Prostate gland (tissue), 2 donors: ENCODE data around the gene ADAMTS13. TPM values are rescaled to one million over a fixed set of nuclear protein-coding genes. Genes with fewer than 3 reads are reported as not detected.
A peak's percentile ranks its signal among the peaks of the same experiment; 100 is the strongest.

Experiments used
- DNase-seq: peaks from one replicate; pipeline ENCODE4 v3.0.0-alpha.2; 2019; ENCODE audit warnings: low spot score
- H3K27ac ChIP-seq, 2 donors: fragments of 200-600 bp; sonication (generic); 2 replicates each; pipeline ENCODE4 v1.5.1; 2017 to 2019
- H3K27me3 ChIP-seq: fragments of 200-600 bp; sonication (generic); replicated peaks from 2 replicates; pipeline ENCODE4 v1.5.1; 2019; ENCODE audit not compliant: insufficient read depth
- H3K36me3 ChIP-seq, 2 donors: fragments of 200-600 bp; sonication (generic); 1 replicate in 1 of 2; 2 replicates in 1 of 2; pipeline versions ENCODE4 v1.5.1 to v1.8.1; 2017 to 2019
- H3K4me1 ChIP-seq: fragments of 200-600 bp; sonication (generic); replicated peaks from 2 replicates; pipeline ENCODE4 v1.5.1; 2019
- H3K4me3 ChIP-seq, 2 donors: fragments of 200-600 bp; sonication (generic); 2 replicates each; pipeline ENCODE4 v1.5.1; 2017 to 2019
- H3K9me3 ChIP-seq: fragments of 200-600 bp; sonication (generic); 2 replicates; pipeline ENCODE4 v1.5.1; 2017
- POLR2A ChIP-seq: fragments of 450-650 bp; IDR thresholded peaks from one replicate; pipeline ENCODE4 v1.6.1; 2016; ENCODE audit warnings: antibody characterized with exemption, mild to moderate bottlenecking
- POLR2AphosphoS5 ChIP-seq: sonication (generic); formaldehyde crosslinking; IDR thresholded peaks from one replicate; pipeline ENCODE4 v1.6.1; 2017; ENCODE audit warnings: antibody characterized with exemption
- WGBS: methylation state at CpG from one replicate; pipeline ENCODE4 v1.1.5; 2018; 5-methylcytosine and 5-hydroxymethylcytosine counted together
- intact Hi-C: fragments of 100-400 bp; cut with DNase I; formaldehyde crosslinking; loops from one replicate; pipeline ENCODE4 v1.14.2; 2022
- total RNA-seq, 2 donors: library from RNA; depleted of rRNA; stranded (reverse); fragments of >200 nt; gene quantifications; one replicate each; pipeline ENCODE4 v1.1.0, GENCODE V29; 2016
- TF ChIP-seq, protein P1 (sequence below), 4 experiments: fragments of 200-600 bp in 2 of 4; fragments of 450-650 bp in 2 of 4; sonication (generic) in 2 of 4; IDR thresholded peaks; 1 replicate in 3 of 4; 2 replicates in 1 of 4; pipeline ENCODE4 v1.5.1; 2016 to 2019; ENCODE audit warnings: antibody characterized with exemption in 4 of 4, mild to moderate bottlenecking in 2 of 4, moderate library complexity in 2 of 4

Gene ADAMTS13
- total RNA-seq, 2 donors from 2014 or later: 2.8 to 8.1 TPM

DNA sequence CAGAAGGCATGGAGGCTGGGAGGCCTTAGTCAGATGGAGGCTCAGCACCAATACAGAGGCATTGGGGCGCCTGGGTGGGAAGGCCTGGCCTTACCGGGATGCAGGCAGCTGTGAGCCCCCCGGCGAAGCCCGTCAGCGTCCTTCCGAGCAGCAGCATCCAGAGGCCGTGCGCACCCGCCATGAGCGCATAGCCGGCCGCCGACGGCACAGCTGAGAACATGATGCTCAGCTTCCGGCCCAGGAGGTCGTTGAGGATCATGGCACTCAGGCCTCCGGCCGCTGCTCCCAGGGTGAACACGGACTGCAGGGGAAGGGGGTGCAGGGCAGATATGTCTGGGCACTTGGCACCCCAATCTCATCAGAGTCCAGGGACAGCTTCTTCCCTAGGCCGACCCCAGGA is 54.8 kb downstream of the ADAMTS13 start:
- H3K4me1 ChIP-seq: no peaks in the 10 kb centered on the region
- 95% methylated on average over 18 of the region's 21 CpGs for WGBS
- H3K9me3 ChIP-seq: no peaks in the 10 kb centered on the region
- no peaks in the 10 kb centered on the region for H3K27me3 ChIP-seq
- H3K27ac ChIP-seq: no peak overlapping the region
- H3K36me3 ChIP-seq: no peaks in the 10 kb centered on the region
- TF ChIP-seq POLR2A: no peak
- TF ChIP-seq, protein P1, sequence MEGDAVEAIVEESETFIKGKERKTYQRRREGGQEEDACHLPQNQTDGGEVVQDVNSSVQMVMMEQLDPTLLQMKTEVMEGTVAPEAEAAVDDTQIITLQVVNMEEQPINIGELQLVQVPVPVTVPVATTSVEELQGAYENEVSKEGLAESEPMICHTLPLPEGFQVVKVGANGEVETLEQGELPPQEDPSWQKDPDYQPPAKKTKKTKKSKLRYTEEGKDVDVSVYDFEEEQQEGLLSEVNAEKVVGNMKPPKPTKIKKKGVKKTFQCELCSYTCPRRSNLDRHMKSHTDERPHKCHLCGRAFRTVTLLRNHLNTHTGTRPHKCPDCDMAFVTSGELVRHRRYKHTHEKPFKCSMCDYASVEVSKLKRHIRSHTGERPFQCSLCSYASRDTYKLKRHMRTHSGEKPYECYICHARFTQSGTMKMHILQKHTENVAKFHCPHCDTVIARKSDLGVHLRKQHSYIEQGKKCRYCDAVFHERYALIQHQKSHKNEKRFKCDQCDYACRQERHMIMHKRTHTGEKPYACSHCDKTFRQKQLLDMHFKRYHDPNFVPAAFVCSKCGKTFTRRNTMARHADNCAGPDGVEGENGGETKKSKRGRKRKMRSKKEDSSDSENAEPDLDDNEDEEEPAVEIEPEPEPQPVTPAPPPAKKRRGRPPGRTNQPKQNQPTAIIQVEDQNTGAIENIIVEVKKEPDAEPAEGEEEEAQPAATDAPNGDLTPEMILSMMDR (IDR thresholded peaks at IDR 0.05): no peak
- no peak for TF ChIP-seq POLR2AphosphoS5
- DNase-seq: no peak
- intact Hi-C loops: no loop called here
- H3K4me3 ChIP-seq: no peak overlapping the region

DNA sequence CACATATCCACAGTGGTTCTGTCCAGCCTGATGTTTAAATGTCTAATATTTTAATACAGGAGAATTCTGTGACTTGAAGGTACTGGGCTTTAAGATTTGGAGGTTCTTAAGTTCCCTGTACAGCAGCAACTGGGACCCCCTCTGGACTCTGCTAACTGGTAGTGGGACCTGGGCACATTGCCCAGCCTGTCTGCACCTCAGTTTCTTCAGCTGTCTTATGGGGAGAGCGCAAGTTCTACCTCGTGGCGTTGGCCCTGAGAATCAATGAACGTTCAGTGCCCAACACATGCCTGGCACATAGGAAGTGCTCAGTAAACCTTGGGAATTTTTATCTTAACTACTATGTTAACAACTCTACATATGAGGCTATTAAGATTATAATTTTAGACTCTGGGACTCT is 55.3 kb downstream of the ADAMTS13 start:
- H3K27ac ChIP-seq: no peak overlapping the region
- no peaks in the 10 kb centered on the region for H3K27me3 ChIP-seq
- intact Hi-C loops: no loop called here
- no peak overlapping the region for H3K4me3 ChIP-seq
- H3K36me3 ChIP-seq: no peaks in the 10 kb centered on the region
- DNase-seq: no peak
- no peaks in the 10 kb centered on the region for H3K9me3 ChIP-seq
- WGBS: 87% methylated on average over 4 of the region's 4 CpGs
- TF ChIP-seq, protein P1 (IDR thresholded peaks at IDR 0.05): no peak
- TF ChIP-seq POLR2A (no peak), POLR2AphosphoS5 (no peak)
- H3K4me1 ChIP-seq: no peaks in the 10 kb centered on the region

DNA sequence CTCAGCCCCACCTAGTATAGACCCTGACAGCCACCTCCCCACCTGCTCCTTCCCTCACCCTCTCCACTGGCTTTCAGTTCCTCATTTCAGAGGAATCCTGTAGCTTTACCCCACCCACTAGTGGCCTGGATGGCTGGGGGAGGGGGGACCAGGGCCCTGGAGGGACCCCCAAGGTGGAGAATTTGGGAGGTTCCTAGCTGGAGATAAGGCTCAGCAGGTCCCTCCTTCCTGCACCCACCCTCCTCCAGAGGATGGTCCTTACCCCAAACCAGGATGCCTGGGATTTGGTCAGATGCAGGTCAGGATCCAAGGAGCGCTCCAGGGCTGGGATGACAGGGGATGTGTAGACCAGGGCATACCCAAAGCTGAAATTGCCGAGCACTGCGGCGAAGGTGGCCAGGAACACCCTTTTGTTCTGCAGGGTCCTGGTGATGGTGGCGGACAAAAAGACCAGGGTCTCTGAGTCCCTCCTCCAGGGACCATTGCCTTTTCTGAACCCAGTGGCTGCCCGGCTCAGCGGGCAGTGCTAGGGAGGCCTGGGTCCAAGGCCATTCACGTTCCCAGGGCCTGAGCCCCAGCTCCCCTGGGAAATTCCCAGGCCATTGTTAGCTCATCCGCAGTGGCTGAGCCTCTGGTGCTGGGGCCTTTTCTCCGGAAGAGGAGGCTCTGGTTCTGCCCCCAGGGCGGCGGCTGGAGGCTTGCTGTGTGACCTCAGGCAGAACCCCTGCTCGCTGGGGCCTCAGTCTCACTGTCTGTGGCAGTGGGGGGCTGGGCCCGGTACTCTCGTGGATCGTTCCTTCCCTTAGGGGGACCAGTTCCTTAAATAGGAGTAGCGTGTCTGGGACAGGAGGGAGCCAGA is 56.1 kb downstream of the ADAMTS13 start:
- Histone ChIP-seq H3K4me3 (peak overlapping the region; percentile 23 to 28), H3K36me3 (no peaks in the 10 kb centered on the region), H3K4me1 (no peaks in the 10 kb centered on the region), H3K27ac (no peak overlapping the region), H3K27me3 (no peaks in the 10 kb centered on the region), H3K9me3 (no peaks in the 10 kb centered on the region)
- no peak for DNase-seq
- intact Hi-C loops: no loop called here
- TF ChIP-seq, protein P1 (IDR thresholded peaks at IDR 0.05): no peak
- no peak for TF ChIP-seq POLR2A
- TF ChIP-seq POLR2AphosphoS5: no peak
- 41% methylated on average over 11 of the region's 17 CpGs for WGBS

DNA sequence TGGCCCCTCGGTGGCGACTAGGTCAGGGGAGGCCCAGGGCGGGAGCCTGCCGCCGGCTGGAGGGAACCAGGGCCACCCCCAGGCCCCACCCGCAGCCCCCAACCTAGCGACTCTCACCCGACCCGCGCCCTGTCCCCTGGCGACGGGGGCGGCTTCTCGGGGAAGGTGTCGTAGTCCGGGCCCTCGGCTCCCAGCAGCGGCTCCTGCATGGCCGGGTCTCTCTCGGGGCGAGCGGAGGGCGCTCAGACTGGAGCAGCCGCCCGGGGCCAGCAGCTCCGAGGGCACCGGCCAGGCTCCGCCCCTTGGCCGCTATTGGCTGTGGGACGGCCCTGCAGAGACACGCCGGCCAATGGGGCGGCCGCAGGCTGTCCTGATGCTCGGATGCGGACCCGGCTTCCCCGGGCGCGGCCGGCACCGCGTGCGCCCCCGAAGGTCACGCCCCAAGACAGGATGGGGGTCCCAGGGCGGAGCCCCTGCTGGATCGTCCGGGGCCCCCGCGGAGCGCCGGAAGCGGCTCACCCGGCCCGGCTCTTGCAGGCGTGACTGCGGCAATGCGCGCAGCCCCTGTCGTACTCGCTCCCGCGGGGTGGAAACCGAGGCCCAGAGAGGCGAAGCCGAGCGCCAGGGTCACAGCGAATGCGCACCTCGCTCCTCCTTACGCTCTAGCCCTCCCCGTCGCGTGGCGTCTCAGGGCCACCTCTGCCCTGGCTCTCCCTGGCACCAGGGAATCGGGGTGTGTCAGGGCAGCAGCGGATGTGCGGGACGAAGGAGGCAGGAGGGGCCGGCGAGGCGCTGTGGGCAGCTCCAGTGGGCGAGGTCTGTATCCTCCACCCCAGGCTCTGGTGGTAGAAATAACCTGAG is 56.9 kb downstream of the ADAMTS13 start, which contains the start of gene SLC2A6:
Gene SLC2A6 (minus strand): TSS at position 249 of the 861 bp plus-strand sequence. CDS start 40 bp downstream, at position 209.
- H3K4me3 ChIP-seq: peak within 1 kb of the TSS; percentile 23 to 28
- peak; percentile 76 for DNase-seq
- no peaks in the 10 kb centered on the region for H3K4me1 ChIP-seq
- TF ChIP-seq, protein P1 (IDR thresholded peaks at IDR 0.05): no peak
- TF ChIP-seq POLR2AphosphoS5 (no peak), POLR2A (no peak)
- H3K9me3 ChIP-seq: no peaks in the 10 kb centered on the region
- no peak within 1 kb of the TSS for H3K27ac ChIP-seq
- H3K27me3 ChIP-seq: no peaks in the 10 kb centered on the region
- under 1% methylated on average over 70 of the region's 84 CpGs for WGBS
- no peaks in the 10 kb centered on the region for H3K36me3 ChIP-seq
- intact Hi-C loops: no loop called here
